GM21381 (cell line): Measurements from ENCODE around the gene OR2F1.

Source experiments
- ATAC-seq: cut with Tn5 transposase; IDR thresholded peaks from one replicate; pipeline ENCODE4 v1.9.1; 2021; ENCODE audit warnings: mild to moderate bottlenecking, moderate library complexity; ENCODE audit not compliant: unreplicated experiment

Gene OR2F1

DNA sequence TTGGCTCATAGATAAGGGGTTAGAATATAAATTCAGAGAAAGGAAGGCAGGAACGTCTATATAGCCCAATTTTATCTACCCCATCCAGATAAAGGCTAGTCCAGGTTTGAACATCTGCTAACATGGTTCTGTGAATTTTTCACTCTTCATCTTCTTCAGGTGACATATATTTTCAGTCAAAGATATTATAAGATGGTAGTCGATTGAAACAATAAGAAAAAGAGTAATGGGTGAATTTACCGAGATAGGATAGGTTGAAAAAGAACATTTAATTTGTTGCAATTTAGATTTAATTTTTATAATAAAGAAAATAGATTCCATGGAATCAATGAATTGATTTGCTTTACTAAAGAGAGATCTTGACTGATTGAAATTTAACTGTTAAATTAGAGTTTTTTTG, at the start of gene OR2F1:
OR2F1 (plus strand) TSS at position 301 of the 400 bp plus-strand sequence. CDS start 5,127 bp downstream, outside the sequence.
- ATAC-seq, result no peak

GRCh38 chr7:143905509-143905908, 49.1 kb upstream of the OR2F1 start:
- no peak for ATAC-seq

- no peak for ATAC-seq
These were observed 48.5 kb upstream of the OR2F1 start for GRCh38 chr7:143906151-143906550.

- no peak for ATAC-seq
These were observed 47.7 kb upstream of the OR2F1 start for GRCh38 chr7:143906895-143907294.

DNA sequence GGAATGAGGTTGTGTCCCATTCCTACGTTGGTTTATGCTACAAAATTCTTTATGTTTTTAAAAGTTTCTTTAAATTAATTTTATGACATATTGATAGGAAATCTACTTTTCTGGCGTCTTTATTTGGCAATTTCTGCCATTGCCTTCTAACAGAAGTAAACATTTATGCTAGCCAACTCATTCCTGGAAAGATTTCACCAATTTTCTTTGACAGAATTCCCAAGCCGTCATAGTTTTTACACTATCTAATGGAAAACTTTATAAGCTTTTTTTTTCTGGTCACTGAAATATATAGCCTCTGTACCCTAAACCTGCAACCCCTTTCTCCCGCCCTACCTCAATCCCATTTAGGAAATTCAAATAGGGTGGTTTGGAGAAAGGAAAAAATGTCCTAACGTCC, 46.5 kb upstream of the OR2F1 start:
- no peak for ATAC-seq

- no peak for ATAC-seq
These were observed 44.8 kb upstream of the OR2F1 start for GRCh38 chr7:143909863-143910262.

GRCh38 chr7:143910473-143911248, 44.0 kb upstream of the OR2F1 start:
- ATAC-seq, result no peak

DNA sequence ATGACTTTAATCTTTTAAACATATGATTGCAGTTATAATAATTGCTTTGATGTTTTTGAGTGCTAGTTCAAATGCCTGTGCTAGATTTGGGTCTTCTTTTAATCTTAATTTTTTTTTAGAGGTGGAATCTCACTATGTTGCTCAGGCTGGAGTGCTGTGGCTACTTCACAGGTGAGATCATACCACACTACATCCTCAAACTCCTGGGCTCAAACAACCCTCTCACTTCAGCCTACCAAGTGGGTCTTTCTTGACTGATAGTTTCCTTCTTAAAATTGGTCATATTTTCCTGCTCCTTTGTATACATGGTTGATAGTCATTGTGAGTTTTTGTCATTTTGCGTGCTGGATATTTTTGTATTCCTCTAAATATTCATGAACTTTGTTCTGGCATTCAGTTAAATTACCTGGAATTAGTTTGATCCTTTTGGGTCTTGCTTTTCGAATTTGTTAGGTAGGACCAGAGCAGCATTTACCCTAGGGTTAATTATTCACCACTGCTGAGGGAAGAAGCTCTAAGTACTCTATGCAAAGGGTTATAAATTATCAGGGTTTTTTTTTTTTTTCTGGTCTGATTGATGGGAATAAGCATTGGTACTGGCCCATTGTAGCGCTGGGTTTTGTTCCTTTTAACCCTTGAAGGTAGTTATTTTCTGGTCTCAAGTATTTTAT, 40.6 kb upstream of the OR2F1 start:
- ATAC-seq, result no peak

- no peak for ATAC-seq
These were observed 39.5 kb upstream of the OR2F1 start for GRCh38 chr7:143914938-143915652.

DNA sequence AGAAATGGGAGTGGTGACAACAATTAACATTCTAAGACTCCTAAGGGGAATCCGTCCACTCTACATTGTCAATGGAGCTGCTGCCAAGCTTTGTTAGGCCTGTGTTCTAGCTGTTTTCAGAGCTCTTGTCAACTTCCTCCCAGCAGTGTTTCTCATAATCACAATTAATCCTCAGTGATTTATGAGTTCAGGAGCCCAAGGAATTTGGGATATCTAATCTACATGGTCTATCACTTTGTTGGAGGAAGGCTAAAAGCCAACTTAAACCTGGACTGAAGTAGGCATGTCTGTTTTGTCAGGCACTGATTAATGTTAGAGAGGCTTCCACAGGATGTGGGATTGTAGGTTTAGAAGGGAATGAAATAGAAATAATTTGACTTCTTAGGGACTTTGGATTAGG, 29.8 kb upstream of the OR2F1 start:
- no peak for ATAC-seq

DNA sequence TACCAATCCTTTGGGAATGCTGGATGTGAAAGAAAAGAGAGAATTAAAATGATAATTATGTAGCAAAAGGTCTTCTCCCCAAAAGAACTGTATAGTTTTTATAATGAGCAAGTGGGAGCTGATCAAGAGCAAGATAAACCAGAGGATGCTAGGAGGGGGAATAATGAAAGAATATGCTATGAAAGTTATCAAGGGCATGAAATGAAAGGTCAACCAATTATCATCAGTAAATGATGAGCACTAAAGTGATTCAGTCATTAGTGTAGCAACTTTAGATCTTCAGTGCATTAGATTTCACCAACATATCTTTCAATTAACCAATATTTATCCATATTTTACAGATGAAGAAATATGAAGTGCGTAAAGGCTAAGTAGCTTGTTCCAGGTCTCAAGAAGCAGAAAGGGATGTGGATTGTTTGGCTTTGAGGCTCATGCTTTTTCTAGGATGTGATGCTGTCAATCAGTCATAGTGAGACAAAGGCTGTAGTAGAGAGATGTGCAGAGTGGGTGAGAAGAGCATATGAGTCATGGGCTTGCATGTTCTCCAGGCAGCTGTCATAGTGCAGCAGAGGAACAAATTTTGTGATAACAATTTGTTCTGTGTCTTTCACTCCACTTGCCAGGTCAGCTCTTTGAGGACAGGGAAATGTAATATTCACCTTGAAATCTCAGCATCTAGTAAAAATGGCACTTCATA, 25.3 kb upstream of the OR2F1 start:
- ATAC-seq, result no peak

DNA sequence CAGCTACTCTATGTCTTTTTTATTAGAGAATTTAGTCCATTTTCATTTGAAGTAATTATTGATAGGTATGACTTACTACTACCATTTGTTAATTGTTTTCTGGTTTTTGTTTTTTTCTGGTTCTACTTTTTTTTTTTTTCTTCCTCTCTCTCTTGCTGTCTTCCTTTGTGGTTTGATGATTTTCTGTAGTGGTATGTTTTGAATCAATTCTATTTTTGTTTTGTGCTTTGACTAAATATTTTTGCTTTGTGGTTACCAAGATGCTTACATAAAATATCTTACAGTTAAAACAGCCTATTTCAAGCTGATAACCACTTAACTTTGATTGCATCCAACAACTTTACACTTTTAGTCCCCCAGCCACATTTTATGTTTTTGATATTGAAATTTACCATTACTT, 22.9 kb upstream of the OR2F1 start:
- no peak for ATAC-seq

DNA sequence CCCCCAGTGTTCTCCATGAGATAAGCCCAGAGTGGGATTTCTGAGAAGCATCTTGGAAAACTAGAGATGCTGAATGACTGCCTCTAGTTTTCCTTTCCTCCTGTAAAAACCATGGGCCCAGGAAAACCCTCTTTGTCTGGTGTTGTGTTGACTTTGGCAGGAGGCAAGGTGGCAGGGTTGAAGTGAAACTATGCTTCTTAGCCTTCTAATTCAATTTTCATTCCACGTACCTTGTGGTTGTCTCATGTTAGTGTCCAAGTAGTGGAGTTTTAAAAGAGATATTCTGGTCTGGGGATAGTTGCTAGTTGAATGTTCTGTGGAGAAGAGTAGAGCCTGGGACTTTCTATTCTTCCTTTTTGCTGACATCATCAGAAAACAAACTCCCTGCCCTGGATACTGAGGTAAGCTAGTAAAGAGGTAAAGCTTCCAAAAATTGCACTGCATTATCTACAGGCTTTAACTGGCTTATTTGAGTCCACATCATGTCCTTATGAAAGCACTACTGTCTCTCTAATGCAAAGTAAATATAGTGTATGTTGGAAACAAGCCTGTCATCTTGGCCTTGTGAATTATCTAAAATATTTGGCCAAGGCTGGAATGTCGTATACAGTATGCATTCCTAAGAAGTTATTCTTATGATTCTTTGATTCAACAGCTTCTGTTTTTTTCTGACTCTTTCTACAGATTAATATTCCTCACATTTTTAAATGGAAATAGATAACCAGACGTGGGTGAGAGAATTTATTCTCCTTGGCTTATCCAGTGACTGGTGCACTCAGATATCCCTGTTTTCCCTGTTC, 19.9 kb upstream of the OR2F1 start, which contains the start of gene OR2F2:
OR2F2 (plus strand) TSS at position 708 of the 800 bp plus-strand sequence; CDS start at position 708, 0 bp downstream.
- no peak for ATAC-seq

GRCh38 chr7:143936087-143937009, 18.3 kb upstream of the OR2F1 start:
- no peak for ATAC-seq

- no peak for ATAC-seq
These were observed 16.0 kb upstream of the OR2F1 start for GRCh38 chr7:143938379-143939243.

GRCh38 chr7:143945423-143945822, 9.2 kb upstream of the OR2F1 start:
- ATAC-seq, result no peak

- ATAC-seq, result no peak
These were observed 7.5 kb upstream of the OR2F1 start for GRCh38 chr7:143947111-143947510.

DNA sequence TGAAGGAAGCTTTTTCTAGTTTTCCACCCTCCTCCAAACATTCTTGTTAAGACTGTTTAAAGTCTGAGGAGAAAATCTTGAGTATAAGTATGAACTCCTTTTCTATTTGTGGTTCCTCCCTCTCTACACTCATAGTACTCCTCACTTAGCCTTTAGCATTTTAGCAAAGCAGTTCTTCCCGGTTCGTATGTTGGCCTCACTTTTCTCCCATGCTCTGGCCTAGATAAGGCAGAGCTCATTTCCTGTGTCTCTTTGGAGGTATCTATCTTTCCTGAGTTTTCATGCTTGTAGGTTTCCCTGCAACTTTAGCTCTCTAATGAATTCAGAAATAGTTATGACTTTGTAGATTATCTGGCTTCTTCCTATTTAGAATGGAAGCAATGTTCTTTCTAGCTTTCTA, 5.9 kb upstream of the OR2F1 start:
- ATAC-seq, result no peak
